GM18502 (cell line): Measurements from ENCODE around the gene SLC25A11.

Experiments
- ATAC-seq: cut with Tn5 transposase; IDR thresholded peaks from one replicate; pipeline ENCODE4 v1.9.1; 2021; ENCODE audit warnings: mild to moderate bottlenecking; ENCODE audit not compliant: unreplicated experiment, poor library complexity

SLC25A11 gene, protein sequence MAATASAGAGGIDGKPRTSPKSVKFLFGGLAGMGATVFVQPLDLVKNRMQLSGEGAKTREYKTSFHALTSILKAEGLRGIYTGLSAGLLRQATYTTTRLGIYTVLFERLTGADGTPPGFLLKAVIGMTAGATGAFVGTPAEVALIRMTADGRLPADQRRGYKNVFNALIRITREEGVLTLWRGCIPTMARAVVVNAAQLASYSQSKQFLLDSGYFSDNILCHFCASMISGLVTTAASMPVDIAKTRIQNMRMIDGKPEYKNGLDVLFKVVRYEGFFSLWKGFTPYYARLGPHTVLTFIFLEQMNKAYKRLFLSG

DNA sequence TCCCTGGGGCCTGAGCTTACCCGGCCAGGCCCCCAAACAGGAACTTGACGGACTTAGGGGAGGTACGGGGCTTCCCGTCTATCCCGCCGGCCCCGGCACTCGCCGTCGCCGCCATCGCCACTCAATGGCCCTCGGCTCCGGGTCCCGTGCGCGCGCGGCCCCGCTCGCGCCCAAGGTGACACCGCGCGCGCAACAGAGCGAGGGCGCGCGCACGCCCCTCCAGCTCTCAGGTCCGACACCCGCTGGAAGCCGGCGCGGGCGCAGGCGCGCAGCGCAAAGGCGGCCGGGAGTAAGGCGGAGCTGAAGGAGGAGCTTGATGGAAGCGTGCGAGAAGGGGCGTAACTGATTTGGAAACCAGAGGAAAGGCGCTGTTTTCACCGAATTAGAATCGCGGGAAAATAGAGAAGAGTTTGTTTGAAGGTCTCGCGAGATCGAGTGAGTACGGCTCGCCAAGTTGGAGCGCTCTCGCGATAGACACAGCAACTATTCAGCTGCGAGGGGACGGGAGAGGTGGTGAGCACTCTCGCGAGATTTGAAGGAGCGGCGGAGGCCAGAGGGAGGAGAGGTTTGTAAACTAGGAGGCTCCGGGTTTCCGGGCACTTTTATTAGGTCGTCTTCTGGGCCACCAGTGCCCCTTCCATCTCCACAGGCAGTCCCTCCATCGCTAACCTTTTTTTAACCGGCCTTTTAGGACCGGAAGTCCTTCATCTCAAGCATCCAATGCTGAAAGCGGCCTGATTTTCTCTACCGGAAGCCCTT is at the start of gene SLC25A11, which contains the start of gene RNF167:
SLC25A11 (minus strand) TSS at position 251 of the 759 bp plus-strand sequence; CDS start at position 115, 136 bp downstream.
RNF167 (plus strand) TSS at position 473 of the 759 bp plus-strand sequence. CDS start 642 bp downstream, outside the sequence.
- peak; percentile 75 for ATAC-seq

DNA sequence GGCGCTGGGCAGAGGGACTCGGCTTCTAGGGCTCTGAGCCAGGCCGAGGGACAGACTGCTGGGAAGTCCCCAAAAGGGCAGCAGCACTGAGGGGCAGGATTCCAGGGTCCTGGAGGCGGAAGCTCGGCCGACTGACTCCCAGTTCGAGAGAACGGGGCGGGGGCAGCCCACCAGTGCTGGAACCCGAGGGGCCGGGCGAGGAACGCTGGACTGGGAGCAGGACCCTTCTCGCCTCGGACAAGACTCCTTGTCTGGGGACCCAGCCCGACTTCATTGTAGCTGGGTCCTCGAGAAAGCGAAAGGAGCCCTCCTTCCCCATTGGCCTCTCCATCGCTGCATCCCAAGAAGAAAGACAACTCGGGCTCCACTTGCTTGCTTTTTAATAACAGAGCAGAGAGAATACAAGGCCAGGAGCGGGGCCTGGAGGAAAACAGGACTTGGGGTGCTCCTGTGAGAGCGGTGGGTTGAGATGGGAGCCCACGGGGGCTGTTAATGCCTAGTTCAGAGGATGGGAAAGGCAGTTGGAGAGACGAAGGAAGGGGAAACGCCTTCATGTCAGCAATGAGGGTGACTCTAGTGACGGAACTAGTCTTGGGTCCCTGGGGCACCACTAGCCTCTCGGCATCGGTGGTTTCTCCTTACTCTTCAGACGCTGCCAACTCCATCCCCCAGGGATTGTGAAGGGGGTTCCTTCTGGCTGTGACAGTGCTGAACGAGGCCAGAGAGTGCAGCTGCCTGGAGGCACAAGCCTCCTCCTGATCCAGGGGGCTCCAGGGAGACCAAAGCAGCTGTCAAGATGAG is 48.1 kb upstream of the SLC25A11 start:
- ATAC-seq, result no peak

DNA sequence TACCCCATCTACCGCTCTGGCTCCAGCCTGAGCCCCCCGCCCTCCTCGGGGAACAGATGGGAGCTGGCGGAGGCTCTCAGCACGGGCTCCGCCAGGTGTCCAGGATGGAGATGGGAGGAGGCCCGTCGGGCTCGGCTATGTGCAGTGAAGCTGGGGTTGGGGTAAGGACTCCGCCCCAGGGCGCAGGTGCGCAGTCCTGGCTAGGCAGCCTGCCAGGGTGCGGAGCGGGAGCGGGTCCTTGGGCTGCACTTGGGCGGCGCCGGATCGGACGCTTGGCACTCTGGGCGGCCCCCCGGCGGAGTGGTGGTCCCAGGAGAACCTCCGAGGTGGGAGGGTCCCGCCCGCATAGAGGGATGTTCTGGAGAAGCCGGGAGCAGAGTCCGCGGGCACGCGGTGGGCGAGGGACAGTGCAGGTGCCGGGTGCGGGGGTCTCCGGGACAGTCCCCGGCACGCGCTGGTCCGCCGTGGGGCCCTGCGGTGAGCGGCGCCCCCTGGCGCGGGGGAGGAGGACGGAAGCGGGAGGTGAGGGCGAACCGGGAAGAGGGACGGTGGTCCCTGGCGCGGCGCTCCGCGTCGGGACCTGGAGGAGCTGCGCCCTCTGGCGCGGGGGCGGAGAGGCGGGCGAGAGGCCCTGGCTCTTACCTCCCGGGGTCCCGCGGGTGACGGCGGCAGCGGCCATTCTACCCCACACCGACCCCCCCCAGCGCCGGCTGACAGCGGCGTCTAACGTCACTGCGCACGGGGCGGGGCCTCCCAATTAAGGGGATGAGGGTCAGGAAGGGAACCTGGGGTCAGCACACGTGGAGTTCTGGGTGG is 47.3 kb upstream of the SLC25A11 start, which contains the start of gene CAMTA2:
CAMTA2 (minus strand) TSS at position 725 of the 816 bp plus-strand sequence. CDS start 1,453 bp downstream, outside the sequence.
- ATAC-seq, result peak; percentile 75

DNA sequence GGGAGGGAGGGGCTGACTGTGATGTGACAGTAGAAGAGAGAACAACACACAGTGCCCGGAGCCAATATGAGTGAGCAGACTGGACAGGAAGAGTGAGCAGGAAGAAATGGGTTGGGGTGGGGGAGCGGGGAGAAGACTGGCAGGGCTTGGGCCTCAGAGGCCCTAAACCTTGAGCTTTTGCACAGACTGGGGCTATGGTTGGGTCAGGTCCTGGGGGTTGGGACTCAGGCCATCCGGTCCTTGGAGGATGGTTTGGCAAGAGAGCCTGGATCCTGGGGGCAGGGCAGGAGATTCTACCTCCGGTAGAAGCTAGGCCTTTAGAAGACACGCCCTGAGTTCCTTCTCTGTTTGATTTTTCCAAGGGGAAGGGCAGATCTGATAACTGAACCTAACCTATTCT is 46.6 kb upstream of the SLC25A11 start:
- ATAC-seq, result no peak

GRCh38 chr17:4982305-4982704 is 42.5 kb upstream of the SLC25A11 start:
- ATAC-seq, result no peak

DNA sequence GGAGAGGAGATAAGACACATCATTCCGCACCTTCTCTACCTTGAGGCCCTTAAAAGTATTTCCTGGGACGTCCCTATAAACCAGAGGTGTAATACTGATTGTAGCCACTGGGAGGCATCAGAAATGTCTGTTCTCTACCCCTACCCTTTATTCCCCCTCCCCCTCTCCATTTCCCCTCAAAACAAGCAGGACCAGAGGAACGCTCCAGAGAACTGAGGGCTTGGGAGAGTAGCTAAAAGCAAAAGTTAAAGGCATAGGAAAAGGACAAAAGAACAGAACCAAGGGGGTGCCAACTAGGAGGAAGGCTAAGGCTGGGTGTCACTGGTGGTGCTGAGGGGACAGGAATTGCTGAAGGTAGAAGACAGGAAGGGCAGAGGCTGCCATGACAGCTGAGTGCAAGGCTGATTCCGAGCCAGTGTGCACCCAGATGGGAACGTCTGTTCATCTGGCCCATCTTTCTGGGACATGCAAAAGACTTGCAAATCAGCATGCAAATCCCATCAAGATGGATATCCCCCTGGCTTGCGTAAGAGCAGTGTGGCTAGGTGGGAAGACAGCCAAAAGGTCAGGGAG is 40.9 kb upstream of the SLC25A11 start:
- ATAC-seq, result no peak

- no peak for ATAC-seq
Observed at GRCh38 chr17:4978726-4979125, 38.9 kb upstream of the SLC25A11 start.

GRCh38 chr17:4974115-4974670 is 34.3 kb upstream of the SLC25A11 start:
- ATAC-seq, result no peak

DNA sequence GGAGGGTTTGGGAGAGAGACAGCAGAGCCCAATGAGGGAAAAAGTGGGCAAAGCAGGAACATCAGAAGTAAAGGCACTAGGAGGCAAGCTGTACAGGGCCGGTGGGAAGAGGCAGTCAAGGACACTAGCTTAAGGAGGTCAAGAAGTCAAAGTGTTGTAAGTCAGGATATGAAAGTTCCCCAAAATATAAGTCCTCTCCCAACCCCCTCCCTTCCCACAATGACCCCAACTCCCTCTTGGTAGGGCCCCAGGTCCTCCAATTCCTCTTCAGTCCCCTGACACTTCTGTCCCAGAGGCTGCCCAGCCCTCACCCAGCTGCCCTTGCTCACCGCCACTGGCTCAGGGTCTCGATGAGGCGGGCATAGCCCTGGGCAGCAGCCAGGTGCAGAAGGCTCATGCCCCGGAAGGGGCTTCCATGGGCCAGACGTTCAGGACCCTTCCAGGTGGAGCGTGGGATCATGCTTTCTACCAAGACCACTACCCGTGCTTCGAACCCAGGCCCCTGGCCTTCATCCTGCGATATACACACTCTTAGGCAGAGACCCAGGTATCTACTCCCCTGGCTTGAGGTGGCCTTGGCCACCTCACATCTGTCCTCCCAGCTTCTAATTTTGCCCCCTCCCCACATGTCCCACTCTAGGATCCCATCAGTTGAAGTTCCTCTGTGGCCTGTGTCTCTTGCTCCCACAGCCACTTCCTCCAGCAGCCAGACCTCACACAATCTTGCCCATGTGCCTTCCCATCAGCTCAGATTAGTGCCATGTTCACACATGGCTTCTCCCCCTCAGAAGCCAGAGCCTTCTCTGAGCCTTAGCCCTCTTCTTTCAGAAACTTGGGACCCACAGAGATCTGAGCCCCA is 33.6 kb upstream of the SLC25A11 start:
- no peak for ATAC-seq

DNA sequence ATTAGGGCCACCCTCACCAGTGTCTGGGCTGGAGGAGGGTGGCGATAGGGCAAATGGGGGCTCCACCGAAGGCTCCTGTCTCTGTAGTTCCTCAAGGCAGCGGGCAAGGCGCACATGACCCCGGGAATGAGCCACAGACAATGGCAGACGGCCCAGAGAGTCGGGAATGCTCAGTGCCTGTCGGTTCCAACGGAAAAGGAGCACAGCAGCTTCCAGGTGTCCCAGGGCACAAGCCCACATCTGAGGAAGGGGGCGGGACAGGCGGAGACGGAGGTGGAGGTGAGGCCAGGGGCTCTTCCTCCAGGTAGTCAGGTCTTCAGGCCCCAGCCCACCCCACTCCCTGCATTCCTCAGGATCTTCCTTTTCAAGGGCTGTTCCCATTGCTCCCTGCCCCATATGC is 32.9 kb upstream of the SLC25A11 start:
- no peak for ATAC-seq

DNA sequence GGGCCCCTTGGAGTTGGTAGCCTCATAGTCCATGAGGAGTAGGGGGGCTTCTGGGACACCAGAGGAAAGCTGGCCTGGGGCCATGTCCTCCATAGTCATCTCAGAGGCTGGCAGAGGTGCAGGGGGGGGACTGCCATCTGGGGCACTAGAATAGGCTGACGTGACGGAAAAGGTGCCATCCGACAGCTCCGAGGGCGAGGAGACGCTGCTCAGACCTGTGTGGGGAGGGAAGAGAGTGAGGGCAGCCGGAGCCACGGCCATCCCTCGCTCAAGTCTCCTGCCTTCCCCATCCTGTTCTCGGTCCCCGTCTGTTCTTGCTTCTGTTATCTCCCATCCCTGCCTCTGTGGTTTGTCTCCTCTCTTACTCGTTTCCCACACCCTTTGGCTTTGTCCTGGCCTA is 32.5 kb upstream of the SLC25A11 start:
- no peak for ATAC-seq

DNA sequence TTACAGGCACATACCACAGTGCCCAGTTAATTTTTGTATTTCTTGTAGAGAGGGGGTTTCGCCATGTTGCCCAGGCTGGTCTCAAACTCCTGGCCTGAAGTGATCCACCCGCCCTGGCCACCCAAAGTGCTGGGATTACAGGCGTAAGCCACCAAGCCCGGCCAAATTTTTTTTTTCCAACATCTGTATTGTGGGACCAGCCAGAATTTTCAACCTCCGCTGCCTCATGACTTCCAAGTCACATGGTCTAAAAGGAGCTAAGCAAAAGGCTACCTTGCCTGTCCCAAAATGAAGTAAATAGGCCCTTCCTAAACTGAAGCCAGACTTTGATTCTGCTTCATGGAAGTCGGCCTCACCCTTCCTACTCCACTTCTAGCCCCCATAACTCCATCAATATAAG is 32.0 kb upstream of the SLC25A11 start:
- ATAC-seq, result no peak

DNA sequence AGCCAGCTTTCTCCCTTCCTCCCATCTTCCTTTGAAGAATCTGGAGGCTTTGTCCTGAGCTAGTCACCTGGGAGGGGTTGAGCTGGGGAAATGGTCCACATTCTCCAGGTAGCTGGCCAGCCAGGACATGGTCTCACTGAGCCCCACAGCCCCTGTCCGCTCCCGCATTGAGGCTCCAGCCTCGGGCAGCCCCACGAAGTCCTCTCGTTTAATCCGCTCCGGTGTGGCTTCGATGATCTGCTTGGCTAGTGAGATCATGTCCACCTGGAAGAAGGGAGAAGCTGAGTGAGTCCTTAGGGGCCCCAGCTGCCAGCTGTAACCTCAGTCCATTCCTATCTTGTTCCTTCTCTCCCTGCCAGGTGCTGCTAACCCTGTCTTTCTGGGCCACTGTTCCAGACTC is 30.4 kb upstream of the SLC25A11 start:
- ATAC-seq, result no peak

- no peak for ATAC-seq
Observed at GRCh38 chr17:4969551-4970173, 29.8 kb upstream of the SLC25A11 start.

GRCh38 chr17:4969047-4969550 is 29.3 kb upstream of the SLC25A11 start:
- ATAC-seq, result no peak

DNA sequence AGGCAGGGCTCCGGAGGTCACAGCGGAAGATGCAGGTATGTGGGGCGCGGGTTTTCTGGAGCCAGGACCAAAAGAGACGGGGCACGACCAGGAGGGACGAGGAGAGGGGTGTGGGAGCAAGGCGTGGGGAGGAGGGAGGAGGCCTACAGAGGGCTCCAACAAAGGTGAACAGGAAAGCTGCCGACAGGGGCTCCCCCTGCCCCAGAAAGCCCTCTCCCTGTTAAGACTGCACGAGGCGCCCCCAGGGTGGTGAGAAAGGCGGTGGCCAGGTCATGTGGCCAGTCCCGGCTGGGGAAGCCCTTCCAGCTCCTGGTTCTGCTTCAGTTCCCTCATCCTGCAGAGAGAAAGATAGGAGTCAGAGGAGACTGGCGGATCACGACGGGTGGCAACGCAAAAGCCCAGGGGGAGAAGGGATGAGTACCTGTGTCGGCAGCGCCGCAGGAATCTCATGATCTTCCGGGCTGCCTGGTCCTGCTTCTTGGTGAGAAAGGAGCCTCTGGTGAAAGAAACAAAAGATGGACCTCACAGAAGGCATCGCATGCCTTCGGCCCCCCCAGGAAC is 28.7 kb upstream of the SLC25A11 start:
- no peak for ATAC-seq
